ENCODE results near the gene IL20RA.

The IL20RA gene

GRCh38 chr6:136950436-136951126 lies 94.2 kb downstream of the IL20RA start:
- Histone ChIP-seq H3K36me3 (no peaks in the 10 kb centered on the region), H3K27ac (no peak overlapping the region), H3K4me2 (no peak overlapping the region), H3K27me3 (no peaks in the 10 kb centered on the region), H4K20me1 (no peaks in the 10 kb centered on the region), H3K4me1 (peaks cover 25% of the 10 kb centered on the region), H3K9ac (no peak overlapping the region), H3K4me3 (no peak overlapping the region), H3K9me3 (peaks cover 4% of the 10 kb centered on the region; the same call in 1 of the 2 replicates)
- no peak for TF ChIP-seq Cebpa-rat (IDR thresholded peaks at IDR 0.05)

Data from BLaER1 (cell line).